HG02840 (cell line): ENCODE results near the gene CEMIP.

Experiments
- ATAC-seq: cut with Tn5 transposase; IDR thresholded peaks from one replicate; pipeline ENCODE4 v1.9.1; 2021; ENCODE audit warnings: mild to moderate bottlenecking, moderate library complexity, moderate number of reproducible peaks; ENCODE audit not compliant: unreplicated experiment, low FRiP score

The CEMIP gene

GRCh38 chr15:80779658-80780415 lies 667 bp downstream of the CEMIP start:
- ATAC-seq = no peak

GRCh38 chr15:80780416-80781221 lies 1.4 kb downstream of the CEMIP start:
- ATAC-seq = no peak

- ATAC-seq = no peak
Observed at GRCh38 chr15:80783260-80783659, 4.1 kb downstream of the CEMIP start.

- no peak for ATAC-seq
Observed at GRCh38 chr15:80785335-80785734, 6.2 kb downstream of the CEMIP start.

- no peak for ATAC-seq
Observed at GRCh38 chr15:80785811-80786354, 6.7 kb downstream of the CEMIP start.

GRCh38 chr15:80787316-80787715 lies 8.1 kb downstream of the CEMIP start:
- ATAC-seq = no peak

GRCh38 chr15:80788536-80788935 lies 9.4 kb downstream of the CEMIP start:
- ATAC-seq = no peak

GRCh38 chr15:80789296-80789695 lies 10.1 kb downstream of the CEMIP start:
- no peak for ATAC-seq

- ATAC-seq = no peak
Observed at GRCh38 chr15:80789796-80790195, 10.6 kb downstream of the CEMIP start.

- ATAC-seq = no peak
Observed at GRCh38 chr15:80790236-80790635, 11.1 kb downstream of the CEMIP start.

GRCh38 chr15:80791004-80791403 lies 11.8 kb downstream of the CEMIP start:
- no peak for ATAC-seq

GRCh38 chr15:80796407-80796806 lies 17.2 kb downstream of the CEMIP start:
- no peak for ATAC-seq

- no peak for ATAC-seq
Observed at GRCh38 chr15:80798911-80799310, 19.7 kb downstream of the CEMIP start.

- ATAC-seq = no peak
Observed at GRCh38 chr15:80800067-80800466, 20.9 kb downstream of the CEMIP start.

GRCh38 chr15:80801891-80802680 lies 22.9 kb downstream of the CEMIP start:
- no peak for ATAC-seq

GRCh38 chr15:80803580-80804525 lies 24.7 kb downstream of the CEMIP start:
- ATAC-seq = no peak

- ATAC-seq = no peak
Observed at GRCh38 chr15:80804970-80805495, 25.9 kb downstream of the CEMIP start.

GRCh38 chr15:80811781-80812315 lies 32.7 kb downstream of the CEMIP start:
- ATAC-seq = no peak

- no peak for ATAC-seq
Observed at GRCh38 chr15:80815106-80815505, 35.9 kb downstream of the CEMIP start.
